GM11168 (cell line): ENCODE results near the gene ARL1.

Source experiments
- in situ Hi-C: fragments of 300-500 bp; cut with MboI; formaldehyde crosslinking; loops from one replicate; pipeline ENCODE4 v1.12.0; 2022; ENCODE audit warnings: low sequenced_read_pairs; ENCODE audit not compliant: unreplicated experiment

The ARL1 gene

DNA sequence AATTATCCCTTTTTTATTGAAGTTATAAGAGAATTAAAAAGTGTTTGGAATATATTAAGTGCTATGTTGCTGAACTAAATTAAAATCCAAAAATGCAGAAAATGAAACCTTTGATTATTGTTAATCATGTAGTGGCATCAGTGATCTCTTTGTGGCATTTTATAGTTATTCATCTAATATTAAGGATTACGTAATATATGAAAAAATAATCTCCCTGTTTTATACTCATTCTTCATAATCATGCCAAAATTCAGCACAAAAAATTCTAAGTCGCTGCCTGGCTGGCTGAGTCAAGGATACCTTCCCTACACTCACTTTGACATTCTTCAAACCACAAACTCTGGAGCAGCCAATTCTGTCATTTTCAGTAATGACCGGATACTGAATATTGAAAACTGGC is 63.7 kb downstream of the ARL1 start:
- in situ Hi-C loops: no loop called here
